ENCODE data around the gene STAT4. TPM values are rescaled to one million over a fixed set of nuclear protein-coding genes. Genes with fewer than 3 reads are reported as not detected.

The STAT4 gene
- polyA plus RNA-seq, 1 experiment = 1.5 TPM

GRCh38 chr2:191122638-191123294 lies 28.0 kb downstream of the STAT4 start:
- DNase-seq (ENCODE audit: low read depth) = no peak
- Histone ChIP-seq H3K27me3 (ENCODE audit: control insufficient read depth, insufficient read depth, low read length) (peaks cover 1% of the 10 kb centered on the region; the same call in 1 of the 2 replicates), H3K36me3 (ENCODE audit: control insufficient read depth, insufficient read depth, low read length) (no peaks in the 10 kb centered on the region), H3K4me3 (ENCODE audit: low read depth, low read length) (no peak overlapping the region)
- TF ChIP-seq, protein P1, sequence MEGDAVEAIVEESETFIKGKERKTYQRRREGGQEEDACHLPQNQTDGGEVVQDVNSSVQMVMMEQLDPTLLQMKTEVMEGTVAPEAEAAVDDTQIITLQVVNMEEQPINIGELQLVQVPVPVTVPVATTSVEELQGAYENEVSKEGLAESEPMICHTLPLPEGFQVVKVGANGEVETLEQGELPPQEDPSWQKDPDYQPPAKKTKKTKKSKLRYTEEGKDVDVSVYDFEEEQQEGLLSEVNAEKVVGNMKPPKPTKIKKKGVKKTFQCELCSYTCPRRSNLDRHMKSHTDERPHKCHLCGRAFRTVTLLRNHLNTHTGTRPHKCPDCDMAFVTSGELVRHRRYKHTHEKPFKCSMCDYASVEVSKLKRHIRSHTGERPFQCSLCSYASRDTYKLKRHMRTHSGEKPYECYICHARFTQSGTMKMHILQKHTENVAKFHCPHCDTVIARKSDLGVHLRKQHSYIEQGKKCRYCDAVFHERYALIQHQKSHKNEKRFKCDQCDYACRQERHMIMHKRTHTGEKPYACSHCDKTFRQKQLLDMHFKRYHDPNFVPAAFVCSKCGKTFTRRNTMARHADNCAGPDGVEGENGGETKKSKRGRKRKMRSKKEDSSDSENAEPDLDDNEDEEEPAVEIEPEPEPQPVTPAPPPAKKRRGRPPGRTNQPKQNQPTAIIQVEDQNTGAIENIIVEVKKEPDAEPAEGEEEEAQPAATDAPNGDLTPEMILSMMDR (IDR thresholded peaks at IDR 0.05; ENCODE audit: insufficient read depth, low read depth, low read length) = no peak
- POLR2A ChIA-PET = no interaction called here
- CTCF ChIA-PET = no interaction called here

DNA sequence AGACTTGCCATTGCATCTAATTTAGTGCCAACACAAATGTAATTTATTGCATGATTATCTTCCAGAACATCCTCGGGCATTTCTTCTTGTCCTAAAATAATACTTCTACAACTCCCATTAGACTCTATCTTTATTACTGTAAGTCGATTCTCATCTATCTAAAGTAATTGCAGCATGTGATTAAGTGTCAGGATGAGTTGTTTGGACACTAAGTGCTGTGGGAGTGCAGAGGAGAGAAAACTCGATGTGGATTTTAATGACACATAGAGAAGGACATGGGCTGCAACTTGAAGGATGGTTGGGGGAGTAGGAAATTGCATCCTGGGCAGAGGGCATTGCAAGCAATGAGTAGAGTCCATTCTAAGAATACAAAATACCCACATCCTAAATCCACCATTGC lies 33.5 kb downstream of the STAT4 start:
- H3K4me3 ChIP-seq (ENCODE audit: low read depth, low read length) = no peak overlapping the region
- H3K36me3 ChIP-seq (ENCODE audit: control insufficient read depth, insufficient read depth, low read length) = no peaks in the 10 kb centered on the region
- ChIA-PET CTCF (interaction anchor here (0.7 kb wide), 1 partner anchor 10 kb away, joined by 3 read pairs; no protein-coding TSS in a partner anchor), POLR2A (no interaction called here)
- H3K27me3 ChIP-seq (ENCODE audit: control insufficient read depth, insufficient read depth, low read length) = no peaks in the 10 kb centered on the region; the same call in 1 of the 2 replicates
- DNase-seq (ENCODE audit: low read depth) = no peak
- TF ChIP-seq, protein P1 (IDR thresholded peaks at IDR 0.05; ENCODE audit: insufficient read depth, low read depth, low read length) = no peak

DNA sequence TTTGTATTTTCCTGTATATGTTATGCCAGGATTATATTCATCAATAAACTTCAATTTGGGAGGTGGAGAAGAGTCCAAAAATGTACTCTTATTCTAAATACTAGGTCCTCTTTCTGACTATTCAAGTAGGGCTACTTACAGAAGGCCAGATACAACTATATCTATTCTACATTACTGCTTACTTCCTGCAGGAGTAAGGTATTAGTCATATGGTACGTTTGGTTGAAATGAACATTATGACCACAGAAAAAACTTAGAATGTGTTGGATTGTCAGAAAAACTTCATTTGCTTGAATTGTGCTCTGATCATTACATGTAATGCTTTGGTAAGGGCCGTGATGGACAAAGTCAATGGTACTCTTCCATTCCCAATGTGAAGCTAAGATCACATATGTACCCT lies 35.0 kb downstream of the STAT4 start:
- CTCF ChIA-PET = no interaction called here
- TF ChIP-seq, protein P1 (IDR thresholded peaks at IDR 0.05; ENCODE audit: insufficient read depth, low read depth, low read length) = no peak
- H3K36me3 ChIP-seq (ENCODE audit: control insufficient read depth, insufficient read depth, low read length) = no peaks in the 10 kb centered on the region
- no peak overlapping the region for H3K4me3 ChIP-seq (ENCODE audit: low read depth, low read length)
- H3K27me3 ChIP-seq (ENCODE audit: control insufficient read depth, insufficient read depth, low read length) = no peaks in the 10 kb centered on the region; the same call in 1 of the 2 replicates
- POLR2A ChIA-PET = no interaction called here
- no peak for DNase-seq (ENCODE audit: low read depth)

GRCh38 chr2:191115391-191115790 lies 35.4 kb downstream of the STAT4 start:
- H3K4me3 ChIP-seq (ENCODE audit: low read depth, low read length) = no peak overlapping the region
- no peaks in the 10 kb centered on the region for H3K36me3 ChIP-seq (ENCODE audit: control insufficient read depth, insufficient read depth, low read length)
- ChIA-PET CTCF (interaction anchor here (0.9 to 2.5 kb wide), 2 partner anchors 43 to 63 kb away, joined by 3 to 8 read pairs; no protein-coding TSS in a partner anchor), POLR2A (no interaction called here)
- no peaks in the 10 kb centered on the region; the same call in 1 of the 2 replicates for H3K27me3 ChIP-seq (ENCODE audit: control insufficient read depth, insufficient read depth, low read length)
- TF ChIP-seq, protein P1 (IDR thresholded peaks at IDR 0.05; ENCODE audit: insufficient read depth, low read depth, low read length) = no peak
- DNase-seq (ENCODE audit: low read depth) = no peak

GRCh38 chr2:191114403-191114886 lies 36.3 kb downstream of the STAT4 start:
- TF ChIP-seq, protein P1 (IDR thresholded peaks at IDR 0.05; ENCODE audit: insufficient read depth, low read depth, low read length) = no peak
- H3K4me3 ChIP-seq (ENCODE audit: low read depth, low read length) = no peak overlapping the region
- ChIA-PET CTCF (interaction anchor here (0.6 to 2.5 kb wide), 4 partner anchors 30 to 572 kb away, joined by 3 to 8 read pairs (median 3); no protein-coding TSS in a partner anchor), POLR2A (no interaction called here)
- H3K27me3 ChIP-seq (ENCODE audit: control insufficient read depth, insufficient read depth, low read length) = no peaks in the 10 kb centered on the region; the same call in 1 of the 2 replicates
- H3K36me3 ChIP-seq (ENCODE audit: control insufficient read depth, insufficient read depth, low read length) = no peaks in the 10 kb centered on the region
- DNase-seq (ENCODE audit: low read depth) = no peak

Data from BJ (cell line).